Fibroblast of skin of abdomen (primary cell): Measurements from ENCODE around the gene UBXN10.

Experiments
- DNase-seq: peaks from one replicate; pipeline ENCODE4 v3.0.0-alpha.2; 2013

Gene UBXN10

GRCh38 chr1:20184481-20184900 lies 1.4 kb upstream of the UBXN10 start:
- no peak for DNase-seq

GRCh38 chr1:20184997-20185833 lies 681 bp upstream of the UBXN10 start:
- DNase-seq, result no peak

- no peak for DNase-seq
Observed at GRCh38 chr1:20187103-20187812, 1.4 kb downstream of the UBXN10 start.

- no peak for DNase-seq
Observed at GRCh38 chr1:20187813-20188454, 2.0 kb downstream of the UBXN10 start.

GRCh38 chr1:20188455-20188817 lies 2.5 kb downstream of the UBXN10 start:
- DNase-seq, result no peak

GRCh38 chr1:20189664-20190063 lies 3.8 kb downstream of the UBXN10 start:
- DNase-seq, result no peak

- no peak for DNase-seq
Observed at GRCh38 chr1:20190256-20191160, 4.6 kb downstream of the UBXN10 start.

GRCh38 chr1:20191266-20191825 lies 5.5 kb downstream of the UBXN10 start:
- no peak for DNase-seq

GRCh38 chr1:20192364-20192763 lies 6.5 kb downstream of the UBXN10 start:
- DNase-seq, result peak; percentile 8

- DNase-seq, result no peak
Observed at GRCh38 chr1:20192871-20193411, 7.0 kb downstream of the UBXN10 start.

- DNase-seq, result no peak
Observed at GRCh38 chr1:20194224-20194623, 8.3 kb downstream of the UBXN10 start.

GRCh38 chr1:20194757-20195461 lies 9.0 kb downstream of the UBXN10 start:
- DNase-seq, result peak; percentile 26

- DNase-seq, result no peak
Observed at GRCh38 chr1:20195462-20195780, 9.5 kb downstream of the UBXN10 start.

- DNase-seq, result no peak
Observed at GRCh38 chr1:20197329-20197791, 11.5 kb downstream of the UBXN10 start.

GRCh38 chr1:20198296-20198695 lies 12.4 kb downstream of the UBXN10 start:
- no peak for DNase-seq

- no peak for DNase-seq
Observed at GRCh38 chr1:20198918-20199317, 13.0 kb downstream of the UBXN10 start.

- DNase-seq, result no peak
Observed at GRCh38 chr1:20199403-20199802, 13.5 kb downstream of the UBXN10 start.

- no peak for DNase-seq
Observed at GRCh38 chr1:20199840-20200239, 13.9 kb downstream of the UBXN10 start.

- no peak for DNase-seq
Observed at GRCh38 chr1:20200966-20201365, 15.1 kb downstream of the UBXN10 start.

GRCh38 chr1:20202166-20202565 lies 16.3 kb downstream of the UBXN10 start:
- no peak for DNase-seq

GRCh38 chr1:20207546-20207945 lies 21.6 kb downstream of the UBXN10 start:
- DNase-seq, result no peak
